Erythroblast (primary cell): ENCODE measurements around the gene CRNKL1.

Source experiments
- GATA1 ChIP-seq: IDR thresholded peaks from 2 replicates; pipeline ENCODE4 v1.6.1; 2011; ENCODE audit warnings: low read depth, mild to moderate bottlenecking, control low read depth, low read length, moderate library complexity
- POLR2A ChIP-seq: IDR thresholded peaks from 2 replicates; pipeline ENCODE4 v1.6.1; 2011; ENCODE audit warnings: mild to moderate bottlenecking, low read length

DNA sequence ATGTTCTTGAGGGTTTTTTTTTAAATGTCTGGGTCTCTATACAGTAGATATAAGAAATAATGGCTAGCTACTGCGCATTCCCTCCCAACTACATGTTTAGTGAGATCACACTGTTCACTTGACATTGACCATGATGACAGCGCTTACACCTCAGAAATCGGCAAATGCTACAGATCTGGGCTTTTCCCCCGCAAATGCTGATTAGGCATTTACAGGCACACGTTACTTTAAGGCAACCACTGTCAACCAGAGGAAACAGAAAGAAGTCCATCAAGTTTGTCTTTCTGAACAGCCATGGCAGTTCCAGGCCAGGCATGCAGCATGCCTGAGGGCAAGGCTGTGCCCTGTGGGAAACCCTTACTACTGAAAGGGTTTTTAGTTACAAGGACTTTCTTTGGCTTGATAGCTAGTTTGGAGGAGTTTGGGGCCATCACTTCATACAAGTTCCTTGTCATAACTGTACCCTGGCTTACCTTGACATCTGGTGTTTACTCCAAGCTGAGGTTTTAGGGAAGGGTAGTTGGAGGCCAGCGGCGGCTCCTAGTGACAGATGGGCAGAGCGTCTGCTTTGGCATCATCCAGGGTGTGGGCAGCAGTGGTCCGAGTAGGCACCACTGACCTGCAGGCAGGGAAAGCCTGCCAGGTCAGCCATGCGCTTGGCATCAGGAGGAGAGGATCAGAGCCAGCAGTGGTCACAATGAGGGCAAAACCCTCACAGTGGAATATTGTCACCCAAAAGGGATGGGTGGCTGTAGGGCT, 43.0 kb upstream of the CRNKL1 start:
- TF ChIP-seq POLR2A (no peak), GATA1 (no peak)
